HepG2 (cell line): Measurements from ENCODE around the gene TCERG1L.

Source experiments
- JUND ChIP-seq: sonication (generic); formaldehyde crosslinking; IDR thresholded peaks from 2 replicates; pipeline ENCODE4 v1.8.0; 2022; ENCODE audit warnings: mild to moderate bottlenecking, missing genetic modification reagents
- MIXL1 ChIP-seq: IDR thresholded peaks from 2 replicates; pipeline ENCODE4 v1.6.1; 2016
- POLR2A ChIP-seq, 2 experiments: IDR thresholded peaks; 2 replicates each; pipeline ENCODE4 v1.6.1; 2011; ENCODE audit warnings: low read depth in 2 of 2, low read length in 2 of 2, mild to moderate bottlenecking in 1 of 2, moderate library complexity in 1 of 2; ENCODE audit not compliant: insufficient read depth in 1 of 2
- SMAD3 ChIP-seq: sonication (generic); formaldehyde crosslinking; IDR thresholded peaks from 2 replicates; pipeline ENCODE4 v1.4.0; 2020; ENCODE audit warnings: missing genetic modification reagents
- ZFP41 ChIP-seq: sonication (generic); formaldehyde crosslinking; IDR thresholded peaks from 2 replicates; pipeline ENCODE4 v1.4.0; 2020; ENCODE audit warnings: mild to moderate bottlenecking, missing genetic modification reagents, borderline replicate concordance
- TF ChIP-seq, protein P1 (sequence below): sonication (generic); formaldehyde crosslinking; IDR thresholded peaks from 2 replicates; pipeline ENCODE4 v1.5.0; 2020; ENCODE audit warnings: mild to moderate bottlenecking, missing genetic modification reagents, borderline replicate concordance
- TF ChIP-seq, protein P2 (sequence below): IDR thresholded peaks from 2 replicates; pipeline ENCODE4 v1.6.1; 2012; ENCODE audit warnings: low read length, improper control_type of control experiment

DNA sequence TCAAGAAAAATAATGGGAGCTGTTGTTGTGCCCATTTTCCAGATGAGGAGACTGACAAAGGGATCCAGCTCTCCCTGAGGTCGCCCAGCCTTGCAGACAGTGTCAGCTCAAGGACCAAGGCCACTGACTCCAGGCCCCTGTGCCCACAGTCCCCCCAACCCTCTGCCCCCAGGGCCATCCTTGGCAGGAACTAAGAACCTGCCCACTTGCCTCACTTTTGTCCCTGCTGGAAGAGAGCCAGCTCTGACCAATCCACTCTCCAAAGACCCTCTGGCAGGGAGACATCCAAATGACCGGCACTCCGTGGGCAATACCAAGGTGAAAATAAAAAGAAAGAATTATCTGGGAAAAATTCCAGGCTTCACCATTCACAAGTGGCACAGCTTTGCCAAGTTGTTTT, 101.3 kb downstream of the TCERG1L start:
- TF ChIP-seq POLR2A (IDR thresholded peaks at IDR 0.05; ENCODE audit: insufficient read depth in 1 of 2, low read depth in 2 of 2, low read length in 2 of 2) (no peak), JUND (CRISPR knock-in tag) (no peak), MIXL1 (CRISPR knock-in tag) (no peak), ZFP41 (CRISPR knock-in tag) (no peak), SMAD3 (no peak)
- TF ChIP-seq, protein P1, sequence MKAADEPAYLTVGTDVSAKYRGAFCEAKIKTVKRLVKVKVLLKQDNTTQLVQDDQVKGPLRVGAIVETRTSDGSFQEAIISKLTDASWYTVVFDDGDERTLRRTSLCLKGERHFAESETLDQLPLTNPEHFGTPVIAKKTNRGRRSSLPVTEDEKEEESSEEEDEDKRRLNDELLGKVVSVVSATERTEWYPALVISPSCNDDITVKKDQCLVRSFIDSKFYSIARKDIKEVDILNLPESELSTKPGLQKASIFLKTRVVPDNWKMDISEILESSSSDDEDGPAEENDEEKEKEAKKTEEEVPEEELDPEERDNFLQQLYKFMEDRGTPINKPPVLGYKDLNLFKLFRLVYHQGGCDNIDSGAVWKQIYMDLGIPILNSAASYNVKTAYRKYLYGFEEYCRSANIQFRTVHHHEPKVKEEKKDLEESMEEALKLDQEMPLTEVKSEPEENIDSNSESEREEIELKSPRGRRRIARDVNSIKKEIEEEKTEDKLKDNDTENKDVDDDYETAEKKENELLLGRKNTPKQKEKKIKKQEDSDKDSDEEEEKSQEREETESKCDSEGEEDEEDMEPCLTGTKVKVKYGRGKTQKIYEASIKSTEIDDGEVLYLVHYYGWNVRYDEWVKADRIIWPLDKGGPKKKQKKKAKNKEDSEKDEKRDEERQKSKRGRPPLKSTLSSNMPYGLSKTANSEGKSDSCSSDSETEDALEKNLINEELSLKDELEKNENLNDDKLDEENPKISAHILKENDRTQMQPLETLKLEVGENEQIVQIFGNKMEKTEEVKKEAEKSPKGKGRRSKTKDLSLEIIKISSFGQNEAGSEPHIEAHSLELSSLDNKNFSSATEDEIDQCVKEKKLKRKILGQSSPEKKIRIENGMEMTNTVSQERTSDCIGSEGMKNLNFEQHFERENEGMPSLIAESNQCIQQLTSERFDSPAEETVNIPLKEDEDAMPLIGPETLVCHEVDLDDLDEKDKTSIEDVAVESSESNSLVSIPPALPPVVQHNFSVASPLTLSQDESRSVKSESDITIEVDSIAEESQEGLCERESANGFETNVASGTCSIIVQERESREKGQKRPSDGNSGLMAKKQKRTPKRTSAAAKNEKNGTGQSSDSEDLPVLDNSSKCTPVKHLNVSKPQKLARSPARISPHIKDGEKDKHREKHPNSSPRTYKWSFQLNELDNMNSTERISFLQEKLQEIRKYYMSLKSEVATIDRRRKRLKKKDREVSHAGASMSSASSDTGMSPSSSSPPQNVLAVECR (CRISPR knock-in tag): no peak
- TF ChIP-seq, protein P2, sequence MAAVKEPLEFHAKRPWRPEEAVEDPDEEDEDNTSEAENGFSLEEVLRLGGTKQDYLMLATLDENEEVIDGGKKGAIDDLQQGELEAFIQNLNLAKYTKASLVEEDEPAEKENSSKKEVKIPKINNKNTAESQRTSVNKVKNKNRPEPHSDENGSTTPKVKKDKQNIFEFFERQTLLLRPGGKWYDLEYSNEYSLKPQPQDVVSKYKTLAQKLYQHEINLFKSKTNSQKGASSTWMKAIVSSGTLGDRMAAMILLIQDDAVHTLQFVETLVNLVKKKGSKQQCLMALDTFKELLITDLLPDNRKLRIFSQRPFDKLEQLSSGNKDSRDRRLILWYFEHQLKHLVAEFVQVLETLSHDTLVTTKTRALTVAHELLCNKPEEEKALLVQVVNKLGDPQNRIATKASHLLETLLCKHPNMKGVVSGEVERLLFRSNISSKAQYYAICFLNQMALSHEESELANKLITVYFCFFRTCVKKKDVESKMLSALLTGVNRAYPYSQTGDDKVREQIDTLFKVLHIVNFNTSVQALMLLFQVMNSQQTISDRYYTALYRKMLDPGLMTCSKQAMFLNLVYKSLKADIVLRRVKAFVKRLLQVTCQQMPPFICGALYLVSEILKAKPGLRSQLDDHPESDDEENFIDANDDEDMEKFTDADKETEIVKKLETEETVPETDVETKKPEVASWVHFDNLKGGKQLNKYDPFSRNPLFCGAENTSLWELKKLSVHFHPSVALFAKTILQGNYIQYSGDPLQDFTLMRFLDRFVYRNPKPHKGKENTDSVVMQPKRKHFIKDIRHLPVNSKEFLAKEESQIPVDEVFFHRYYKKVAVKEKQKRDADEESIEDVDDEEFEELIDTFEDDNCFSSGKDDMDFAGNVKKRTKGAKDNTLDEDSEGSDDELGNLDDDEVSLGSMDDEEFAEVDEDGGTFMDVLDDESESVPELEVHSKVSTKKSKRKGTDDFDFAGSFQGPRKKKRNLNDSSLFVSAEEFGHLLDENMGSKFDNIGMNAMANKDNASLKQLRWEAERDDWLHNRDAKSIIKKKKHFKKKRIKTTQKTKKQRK: no peak
